HepG2 (cell line): Measurements from ENCODE around the gene NFATC2. TPM values are rescaled to one million over a fixed set of nuclear protein-coding genes. Genes with fewer than 3 reads are reported as not detected.

Experiments used
- BCL6 ChIP-seq: IDR thresholded peaks from 2 replicates; pipeline ENCODE4 v1.6.1; 2016; ENCODE audit warnings: missing genetic modification reagents, missing compliant biosample characterization
- ELF1 ChIP-seq: sonication (generic); formaldehyde crosslinking; IDR thresholded peaks from 2 replicates; pipeline ENCODE4 v1.4.0; 2020; ENCODE audit warnings: missing genetic modification reagents
- FOXK1 ChIP-seq: sonication (generic); formaldehyde crosslinking; IDR thresholded peaks from 2 replicates; pipeline ENCODE4 v1.4.0; 2020; ENCODE audit warnings: low read depth, missing genetic modification reagents, borderline replicate concordance
- HOXA3 ChIP-seq: sonication (generic); formaldehyde crosslinking; IDR thresholded peaks from 2 replicates; pipeline ENCODE4 v1.5.0; 2020; ENCODE audit warnings: missing genetic modification reagents
- NR2C2 ChIP-seq: sonication (generic); formaldehyde crosslinking; IDR thresholded peaks from 2 replicates; pipeline ENCODE4 v1.4.0; 2020; ENCODE audit warnings: missing genetic modification reagents, mild to moderate bottlenecking, moderate library complexity, borderline replicate concordance
- RAD51 ChIP-seq: fragments of 450-650 bp; IDR thresholded peaks from 2 replicates; pipeline ENCODE4 v1.6.1; 2016; ENCODE audit warnings: borderline replicate concordance
- RFX3 ChIP-seq: IDR thresholded peaks from 2 replicates; pipeline ENCODE4 v1.6.1; 2016; ENCODE audit warnings: missing biosample characterization, missing genetic modification reagents
- SAFB2 ChIP-seq: sonication (generic); formaldehyde crosslinking; IDR thresholded peaks from 2 replicates; pipeline ENCODE4 v1.5.1; 2020; ENCODE audit warnings: missing genetic modification reagents, low read depth, mild to moderate bottlenecking, borderline replicate concordance
- SNRNP70 ChIP-seq: fragments of 200-400 bp; formaldehyde crosslinking; IDR thresholded peaks from 2 replicates; pipeline ENCODE4 v1.6.1; 2017; ENCODE audit warnings: mild to moderate bottlenecking, low read depth, low read length, moderate library complexity
- ZFP37 ChIP-seq: sonication (generic); formaldehyde crosslinking; IDR thresholded peaks from 2 replicates; pipeline ENCODE4 v1.4.0; 2020; ENCODE audit warnings: missing genetic modification reagents, borderline replicate concordance
- ZNF17 ChIP-seq: sonication (generic); formaldehyde crosslinking; IDR thresholded peaks from 2 replicates; pipeline ENCODE4 v1.5.0; 2020; ENCODE audit warnings: mild to moderate bottlenecking, missing genetic modification reagents
- ZNF253 ChIP-seq: sonication (generic); formaldehyde crosslinking; IDR thresholded peaks from 2 replicates; pipeline ENCODE4 v1.8.0; 2022; ENCODE audit warnings: mild to moderate bottlenecking, missing genetic modification reagents, borderline replicate concordance
- ZNF629 ChIP-seq: sonication (generic); formaldehyde crosslinking; conservative IDR thresholded peaks from 2 replicates; pipeline ENCODE4 v1.5.0; 2020; ENCODE audit warnings: missing genetic modification reagents
- ZNF660 ChIP-seq: sonication (generic); formaldehyde crosslinking; IDR thresholded peaks from 2 replicates; pipeline ENCODE4 v1.5.1; 2020; ENCODE audit warnings: mild to moderate bottlenecking, low read depth, missing genetic modification reagents, borderline replicate concordance
- ZNF713 ChIP-seq: sonication (generic); formaldehyde crosslinking; IDR thresholded peaks from 2 replicates; pipeline ENCODE4 v1.4.0; 2020; ENCODE audit warnings: mild to moderate bottlenecking, missing genetic modification reagents
- ZNF773 ChIP-seq: sonication (generic); formaldehyde crosslinking; IDR thresholded peaks from 2 replicates; pipeline ENCODE4 v1.4.0; 2020; ENCODE audit warnings: missing genetic modification reagents, borderline replicate concordance
- ZNF782 ChIP-seq: sonication (generic); formaldehyde crosslinking; IDR thresholded peaks from 2 replicates; pipeline ENCODE4 v1.4.0; 2020; ENCODE audit warnings: missing genetic modification reagents, mild to moderate bottlenecking, borderline replicate concordance
- ZNF850 ChIP-seq: sonication (generic); formaldehyde crosslinking; conservative IDR thresholded peaks from 2 replicates; pipeline ENCODE4 v1.9.0; 2021; ENCODE audit warnings: mild to moderate bottlenecking, missing genetic modification reagents
- ZUFSP ChIP-seq: sonication (generic); formaldehyde crosslinking; IDR thresholded peaks from 2 replicates; pipeline ENCODE4 v1.9.0; 2021; ENCODE audit warnings: missing genetic modification reagents, mild to moderate bottlenecking, borderline replicate concordance
- polyA plus RNA-seq, 8 experiments: library from polyadenylated mRNA; depleted of rRNA in 3 of 8; stranded (reverse) in 7 of 8; unstranded in 1 of 8; fragments of >200 nt; fragmentation: Illumina TruSeq in 4 of 8; extraction: Trizol in 4 of 8; gene quantifications; 2 replicates each; pipeline versions ENCODE4 v1.2.1 to v1.2.3, GENCODE V29; 2011 to 2016; ENCODE audit warnings: low read depth in 4 of 8, missing spikeins in 1 of 8, mixed read lengths in 1 of 8; ENCODE audit not compliant: insufficient read depth in 1 of 8
- total RNA-seq, 5 experiments: library from RNA; depleted of rRNA; stranded (reverse); fragments of >200 nt; fragmentation: Illumina TruSeq; extraction: Trizol; gene quantifications; 2 replicates each; pipeline ENCODE4 v1.2.3, GENCODE V29; 2016; ENCODE audit warnings: low read depth in 1 of 5
- TF ChIP-seq, protein P1 (sequence below): IDR thresholded peaks from 2 replicates; pipeline ENCODE4 v1.6.1; 2016
- TF ChIP-seq, protein P2 (sequence below), 2 experiments: sonication (generic) in 1 of 2; formaldehyde crosslinking in 1 of 2; IDR thresholded peaks; 2 replicates each; pipeline versions ENCODE4 v1.4.0 to v1.6.1; 2018 to 2020; ENCODE audit warnings: missing genetic modification reagents in 2 of 2, borderline replicate concordance in 1 of 2, low read depth in 1 of 2, mild to moderate bottlenecking in 1 of 2, missing biosample characterization in 1 of 2
- TF ChIP-seq, protein P3 (sequence below): sonication (generic); formaldehyde crosslinking; IDR thresholded peaks from 2 replicates; pipeline ENCODE4 v1.4.0; 2020; ENCODE audit warnings: missing genetic modification reagents, borderline replicate concordance

The NFATC2 gene
- total and polyA plus RNA-seq, 2 of the 13 experiments (the other 11 are each of a cell fraction or from before 2014, with no cell fraction given) = 1.9 to 3.3 TPM

GRCh38 chr20:51563486-51564332, 21.2 kb upstream of the NFATC2 start (continued):
- TF ChIP-seq, protein P1, sequence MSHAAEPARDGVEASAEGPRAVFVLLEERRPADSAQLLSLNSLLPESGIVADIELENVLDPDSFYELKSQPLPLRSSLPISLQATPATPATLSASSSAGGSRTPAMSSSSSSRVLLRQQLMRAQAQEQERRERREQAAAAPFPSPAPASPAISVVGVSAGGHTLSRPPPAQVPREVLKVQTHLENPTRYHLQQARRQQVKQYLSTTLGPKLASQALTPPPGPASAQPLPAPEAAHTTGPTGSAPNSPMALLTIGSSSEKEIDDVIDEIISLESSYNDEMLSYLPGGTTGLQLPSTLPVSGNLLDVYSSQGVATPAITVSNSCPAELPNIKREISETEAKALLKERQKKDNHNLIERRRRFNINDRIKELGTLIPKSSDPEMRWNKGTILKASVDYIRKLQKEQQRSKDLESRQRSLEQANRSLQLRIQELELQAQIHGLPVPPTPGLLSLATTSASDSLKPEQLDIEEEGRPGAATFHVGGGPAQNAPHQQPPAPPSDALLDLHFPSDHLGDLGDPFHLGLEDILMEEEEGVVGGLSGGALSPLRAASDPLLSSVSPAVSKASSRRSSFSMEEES (CRISPR knock-in tag) = no peak
- TF ChIP-seq ZNF253 (CRISPR knock-in tag) (no peak), HOXA3 (CRISPR knock-in tag) (no peak), SNRNP70 (no peak), NR2C2 (CRISPR knock-in tag) (0 out of 2 replicates have a peak, but pooled peaks have one; percentile 13), ZUFSP (CRISPR knock-in tag) (no peak), ZNF629 (CRISPR knock-in tag) (no peak), FOXK1 (CRISPR knock-in tag) (no peak), ZFP37 (CRISPR knock-in tag) (no peak), SAFB2 (no peak), ELF1 (CRISPR knock-in tag) (no peak), ZNF773 (CRISPR knock-in tag) (no peak), ZNF660 (CRISPR knock-in tag) (no peak; the same call in 1 of the 2 replicates), ZNF713 (no peak), RFX3 (no peak), RAD51 (no peak), BCL6 (CRISPR knock-in tag) (no peak), ZNF17 (CRISPR knock-in tag) (no peak), ZNF850 (CRISPR knock-in tag) (no peak), ZNF782 (no peak)
- TF ChIP-seq, protein P2, sequence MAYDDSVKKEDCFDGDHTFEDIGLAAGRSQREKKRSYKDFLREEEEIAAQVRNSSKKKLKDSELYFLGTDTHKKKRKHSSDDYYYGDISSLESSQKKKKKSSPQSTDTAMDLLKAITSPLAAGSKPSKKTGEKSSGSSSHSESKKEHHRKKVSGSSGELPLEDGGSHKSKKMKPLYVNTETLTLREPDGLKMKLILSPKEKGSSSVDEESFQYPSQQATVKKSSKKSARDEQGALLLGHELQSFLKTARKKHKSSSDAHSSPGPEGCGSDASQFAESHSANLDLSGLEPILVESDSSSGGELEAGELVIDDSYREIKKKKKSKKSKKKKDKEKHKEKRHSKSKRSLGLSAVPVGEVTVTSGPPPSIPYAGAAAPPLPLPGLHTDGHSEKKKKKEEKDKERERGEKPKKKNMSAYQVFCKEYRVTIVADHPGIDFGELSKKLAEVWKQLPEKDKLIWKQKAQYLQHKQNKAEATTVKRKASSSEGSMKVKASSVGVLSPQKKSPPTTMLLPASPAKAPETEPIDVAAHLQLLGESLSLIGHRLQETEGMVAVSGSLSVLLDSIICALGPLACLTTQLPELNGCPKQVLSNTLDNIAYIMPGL (CRISPR knock-in tag; IDR thresholded peaks at IDR 0.05; ENCODE audit: borderline replicate concordance in 1 of 2, low read depth in 1 of 2) = no peak
- TF ChIP-seq, protein P3, sequence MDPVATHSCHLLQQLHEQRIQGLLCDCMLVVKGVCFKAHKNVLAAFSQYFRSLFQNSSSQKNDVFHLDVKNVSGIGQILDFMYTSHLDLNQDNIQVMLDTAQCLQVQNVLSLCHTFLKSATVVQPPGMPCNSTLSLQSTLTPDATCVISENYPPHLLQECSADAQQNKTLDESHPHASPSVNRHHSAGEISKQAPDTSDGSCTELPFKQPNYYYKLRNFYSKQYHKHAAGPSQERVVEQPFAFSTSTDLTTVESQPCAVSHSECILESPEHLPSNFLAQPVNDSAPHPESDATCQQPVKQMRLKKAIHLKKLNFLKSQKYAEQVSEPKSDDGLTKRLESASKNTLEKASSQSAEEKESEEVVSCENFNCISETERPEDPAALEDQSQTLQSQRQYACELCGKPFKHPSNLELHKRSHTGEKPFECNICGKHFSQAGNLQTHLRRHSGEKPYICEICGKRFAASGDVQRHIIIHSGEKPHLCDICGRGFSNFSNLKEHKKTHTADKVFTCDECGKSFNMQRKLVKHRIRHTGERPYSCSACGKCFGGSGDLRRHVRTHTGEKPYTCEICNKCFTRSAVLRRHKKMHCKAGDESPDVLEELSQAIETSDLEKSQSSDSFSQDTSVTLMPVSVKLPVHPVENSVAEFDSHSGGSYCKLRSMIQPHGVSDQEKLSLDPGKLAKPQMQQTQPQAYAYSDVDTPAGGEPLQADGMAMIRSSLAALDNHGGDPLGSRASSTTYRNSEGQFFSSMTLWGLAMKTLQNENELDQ (CRISPR knock-in tag) = no peak
